ENCODE measurements around the gene CPNE4.
"Not testable (repeated sequence)": the region's sequence is repeated elsewhere in the genome, so short reads cannot be mapped to it uniquely, and the experiment has no call there.

The CPNE4 gene

GRCh38 chr3:131895766-131896165 is 139.0 kb downstream of the CPNE4 start:
- FAIRE-seq (no peak), DNase-seq (ENCODE audit: insufficient read length, low spot score) (no peak)
- no peak for TF ChIP-seq CTCF (IDR thresholded peaks at IDR 0.05; ENCODE audit: insufficient read depth, missing control alignments)

GRCh38 chr3:131892331-131892730 is 142.5 kb downstream of the CPNE4 start:
- no peak for TF ChIP-seq CTCF (IDR thresholded peaks at IDR 0.05; ENCODE audit: insufficient read depth, missing control alignments)
- no peak for FAIRE-seq
- DNase-seq (ENCODE audit: insufficient read length, low spot score), result no peak

- DNase-seq (ENCODE audit: insufficient read length, low spot score); FAIRE-seq: not testable (repeated sequence)
These were observed 148.9 kb downstream of the CPNE4 start for GRCh38 chr3:131885871-131886270.

- TF ChIP-seq CTCF (IDR thresholded peaks at IDR 0.05; ENCODE audit: insufficient read depth, missing control alignments), result no peak
- DNase-seq (ENCODE audit: insufficient read length, low spot score) (no peak), FAIRE-seq (no peak)
These were observed 151.0 kb downstream of the CPNE4 start for GRCh38 chr3:131883711-131884407.

- DNase-seq (ENCODE audit: insufficient read length, low spot score) (no peak), FAIRE-seq (no peak)
- TF ChIP-seq CTCF (IDR thresholded peaks at IDR 0.05; ENCODE audit: insufficient read depth, missing control alignments), result no peak
These were observed 151.7 kb downstream of the CPNE4 start for GRCh38 chr3:131883086-131883485.

- no peak for DNase-seq (ENCODE audit: insufficient read length, low spot score)
- TF ChIP-seq CTCF (IDR thresholded peaks at IDR 0.05; ENCODE audit: insufficient read depth, missing control alignments), result no peak
These were observed 153.0 kb downstream of the CPNE4 start for GRCh38 chr3:131881777-131882176.

GRCh38 chr3:131880948-131881347 is 153.9 kb downstream of the CPNE4 start:
- no peak for DNase-seq (ENCODE audit: insufficient read length, low spot score)
- no peak for FAIRE-seq
- TF ChIP-seq CTCF (IDR thresholded peaks at IDR 0.05; ENCODE audit: insufficient read depth, missing control alignments), result no peak

More at GRCh38 chr3:131881777-131882176, 153.0 kb downstream of the CPNE4 start:
- no peak for FAIRE-seq

All from D721Med (cell line).